Measurements from ENCODE around the gene OR52R1. TPM values are rescaled to one million over a fixed set of nuclear protein-coding genes. Genes with fewer than 3 reads are reported as not detected.

The OR52R1 gene
- total RNA-seq, 2 donors from 2014 or later = not detected

DNA sequence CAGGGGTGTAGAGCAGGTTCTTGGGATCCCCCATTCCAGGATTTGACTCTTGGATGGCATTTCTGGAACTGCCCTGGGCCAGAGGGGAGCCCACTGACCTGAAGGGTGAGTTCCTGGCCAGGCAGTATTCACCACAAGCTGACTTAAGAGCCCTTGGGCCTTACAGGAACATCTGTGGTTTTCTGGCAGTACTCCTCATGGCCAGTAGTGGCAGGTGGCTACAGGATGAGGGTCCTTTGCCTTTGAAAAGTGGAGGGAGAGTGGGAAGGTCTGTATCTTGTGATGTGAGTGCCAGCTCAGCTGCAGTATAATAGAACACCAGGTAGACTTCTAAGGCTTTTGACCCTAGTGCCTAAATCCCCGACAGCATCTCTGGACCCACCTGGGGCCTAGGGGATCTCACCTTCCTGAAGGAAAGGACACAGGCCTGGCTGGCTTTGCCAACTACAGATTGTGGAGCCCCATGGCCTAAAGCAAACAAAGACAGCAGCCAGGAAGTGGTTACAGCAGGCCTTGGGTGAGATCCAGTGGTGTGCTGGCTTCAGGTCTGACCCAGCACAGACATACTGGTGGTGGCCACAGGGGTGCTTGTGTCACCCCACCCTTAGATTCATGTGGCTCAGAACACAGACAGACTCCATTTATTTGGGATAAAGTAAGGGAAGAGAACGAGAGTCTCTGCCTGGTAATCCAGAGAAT is 35.8 kb upstream of the OR52R1 start:
- no peak overlapping the region for H3K9ac ChIP-seq (ENCODE audit: extremely low read depth, low read length, poor library complexity, severe bottlenecking)
- Mint-ChIP-seq H3K4me3 (no peak overlapping the region), H3K27ac (no peak overlapping the region), H3K9me3 (peaks cover 8% of the 10 kb centered on the region), H3K36me3 (ENCODE audit: low read depth) (no peaks in the 10 kb centered on the region), H3K27me3 (ENCODE audit: insufficient read depth) (no peaks in the 10 kb centered on the region), H3K4me1 (peaks cover 4% of the 10 kb centered on the region)
- TF ChIP-seq, protein P1, sequence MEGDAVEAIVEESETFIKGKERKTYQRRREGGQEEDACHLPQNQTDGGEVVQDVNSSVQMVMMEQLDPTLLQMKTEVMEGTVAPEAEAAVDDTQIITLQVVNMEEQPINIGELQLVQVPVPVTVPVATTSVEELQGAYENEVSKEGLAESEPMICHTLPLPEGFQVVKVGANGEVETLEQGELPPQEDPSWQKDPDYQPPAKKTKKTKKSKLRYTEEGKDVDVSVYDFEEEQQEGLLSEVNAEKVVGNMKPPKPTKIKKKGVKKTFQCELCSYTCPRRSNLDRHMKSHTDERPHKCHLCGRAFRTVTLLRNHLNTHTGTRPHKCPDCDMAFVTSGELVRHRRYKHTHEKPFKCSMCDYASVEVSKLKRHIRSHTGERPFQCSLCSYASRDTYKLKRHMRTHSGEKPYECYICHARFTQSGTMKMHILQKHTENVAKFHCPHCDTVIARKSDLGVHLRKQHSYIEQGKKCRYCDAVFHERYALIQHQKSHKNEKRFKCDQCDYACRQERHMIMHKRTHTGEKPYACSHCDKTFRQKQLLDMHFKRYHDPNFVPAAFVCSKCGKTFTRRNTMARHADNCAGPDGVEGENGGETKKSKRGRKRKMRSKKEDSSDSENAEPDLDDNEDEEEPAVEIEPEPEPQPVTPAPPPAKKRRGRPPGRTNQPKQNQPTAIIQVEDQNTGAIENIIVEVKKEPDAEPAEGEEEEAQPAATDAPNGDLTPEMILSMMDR (conservative IDR thresholded peaks at IDR 0.05) = peak; percentile 57
- no peaks in the 10 kb centered on the region for H3K9me3 ChIP-seq (ENCODE audit: control insufficient read depth, low read length)
- peak; percentile 61 for DNase-seq
- no peaks in the 10 kb centered on the region for H3K27me3 ChIP-seq (ENCODE audit: control insufficient read depth, insufficient read depth, low read length, poor library complexity, severe bottlenecking)
- no peaks in the 10 kb centered on the region for H3K36me3 ChIP-seq (ENCODE audit: control insufficient read depth, insufficient read depth, low read length)
- no peak overlapping the region for H3K27ac ChIP-seq (ENCODE audit: low read depth, low read length)
- WGBS, 2 experiments (ENCODE audit: insufficient coverage in 1 of 2, insufficient read length in 1 of 2) = 98 to 100% methylated on average over 1 to 2 of the region's 2 CpGs
- no peak overlapping the region for H3K4me3 ChIP-seq (ENCODE audit: low read length)
- no peaks in the 10 kb centered on the region for H3K4me1 ChIP-seq (ENCODE audit: control insufficient read depth, insufficient read depth, low read length)

DNA sequence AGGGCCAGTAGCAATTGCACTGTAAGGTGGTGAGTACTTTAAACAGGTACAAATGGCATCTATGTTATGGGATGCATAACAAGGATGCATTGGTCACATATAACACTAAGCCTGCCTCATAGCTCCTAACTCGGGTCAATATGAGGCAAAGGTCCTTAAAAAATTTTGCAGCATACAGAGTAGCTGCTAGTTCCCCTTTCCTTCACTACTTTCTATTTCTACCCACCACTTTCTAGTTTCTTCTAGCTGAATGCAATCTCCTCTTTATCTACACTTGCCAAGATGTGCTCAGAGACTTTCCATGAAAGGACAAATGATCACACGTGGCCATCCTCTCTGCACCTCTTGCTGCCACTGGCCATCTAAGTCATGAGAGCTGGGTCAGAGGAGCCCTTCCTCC is 26.7 kb upstream of the OR52R1 start:
- no peaks in the 10 kb centered on the region for H3K36me3 ChIP-seq (ENCODE audit: control insufficient read depth, insufficient read depth, low read length)
- TF ChIP-seq, protein P1 (conservative IDR thresholded peaks at IDR 0.05) = no peak
- no peaks in the 10 kb centered on the region for H3K36me3 Mint-ChIP-seq (ENCODE audit: low read depth)
- no peaks in the 10 kb centered on the region for H3K27me3 Mint-ChIP-seq (ENCODE audit: insufficient read depth)
- H3K9me3 ChIP-seq (ENCODE audit: control insufficient read depth, low read length) = no peaks in the 10 kb centered on the region
- no peak overlapping the region for H3K4me3 ChIP-seq (ENCODE audit: low read length)
- no peaks in the 10 kb centered on the region for H3K9me3 Mint-ChIP-seq
- no peak overlapping the region for H3K9ac ChIP-seq (ENCODE audit: extremely low read depth, low read length, poor library complexity, severe bottlenecking)
- no peak for DNase-seq
- no peak overlapping the region for H3K27ac ChIP-seq (ENCODE audit: low read depth, low read length)
- no peaks in the 10 kb centered on the region for H3K27me3 ChIP-seq (ENCODE audit: control insufficient read depth, insufficient read depth, low read length, poor library complexity, severe bottlenecking)
- H3K4me3 Mint-ChIP-seq = no peak overlapping the region
- WGBS, 2 experiments (ENCODE audit: insufficient coverage in 1 of 2, insufficient read length in 1 of 2) = 54 to 100% methylated on average over 1 to 2 of the region's 2 CpGs
- no peak overlapping the region for H3K27ac Mint-ChIP-seq
- peaks cover 4% of the 10 kb centered on the region for H3K4me1 Mint-ChIP-seq
- no peaks in the 10 kb centered on the region for H3K4me1 ChIP-seq (ENCODE audit: control insufficient read depth, insufficient read depth, low read length)

DNA sequence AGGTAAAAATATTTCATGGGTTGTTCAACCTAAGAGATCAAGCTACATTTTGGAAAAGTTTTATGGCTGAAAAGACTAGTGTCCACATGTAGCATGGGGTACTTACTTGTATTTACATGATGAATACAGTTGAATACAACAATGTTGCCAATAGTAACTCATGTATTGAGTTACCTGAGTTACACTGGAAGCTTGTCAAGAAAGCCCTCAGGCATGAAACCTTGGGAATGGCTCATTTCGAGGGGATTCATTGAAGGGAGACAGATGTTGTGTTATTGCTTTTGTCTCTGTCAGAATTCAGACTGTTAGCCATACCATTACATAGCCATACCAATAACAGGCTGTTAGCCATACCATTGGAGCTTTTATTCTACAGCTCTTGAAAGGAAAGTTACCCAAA is 26.2 kb upstream of the OR52R1 start:
- H3K36me3 ChIP-seq (ENCODE audit: control insufficient read depth, insufficient read depth, low read length) = no peaks in the 10 kb centered on the region
- TF ChIP-seq, protein P1 (conservative IDR thresholded peaks at IDR 0.05) = no peak
- Mint-ChIP-seq H3K36me3 (ENCODE audit: low read depth) (no peaks in the 10 kb centered on the region), H3K4me3 (no peak overlapping the region), H3K27ac (no peak overlapping the region), H3K27me3 (ENCODE audit: insufficient read depth) (no peaks in the 10 kb centered on the region), H3K4me1 (peaks cover 3% of the 10 kb centered on the region), H3K9me3 (no peaks in the 10 kb centered on the region)
- no peaks in the 10 kb centered on the region for H3K27me3 ChIP-seq (ENCODE audit: control insufficient read depth, insufficient read depth, low read length, poor library complexity, severe bottlenecking)
- no peaks in the 10 kb centered on the region for H3K4me1 ChIP-seq (ENCODE audit: control insufficient read depth, insufficient read depth, low read length)
- H3K9me3 ChIP-seq (ENCODE audit: control insufficient read depth, low read length) = no peaks in the 10 kb centered on the region
- DNase-seq = no peak
- 78 to 80% methylated on average over 1 of the region's 1 CpG for WGBS, 2 experiments (ENCODE audit: insufficient coverage in 1 of 2, insufficient read length in 1 of 2)
- H3K27ac ChIP-seq (ENCODE audit: low read depth, low read length) = no peak overlapping the region
- no peak overlapping the region for H3K4me3 ChIP-seq (ENCODE audit: low read length)
- no peak overlapping the region for H3K9ac ChIP-seq (ENCODE audit: extremely low read depth, low read length, poor library complexity, severe bottlenecking)

Data from endodermal cell (in vitro differentiated cells).